Stomach (tissue), 4 donors: ENCODE results near the gene SEMA3A.

Experiments used
- CTCF ChIP-seq, 7 experiments: fragments of 450-650 bp in 4 of 7; fragments of 200-600 bp in 3 of 7; sonication (generic) in 3 of 7; IDR thresholded peaks; one replicate each; pipeline ENCODE4 v1.5.1; 2016 to 2019; ENCODE audit warnings: antibody characterized with exemption in 7 of 7, control low read depth in 2 of 7, mild to moderate bottlenecking in 1 of 7
- EP300 ChIP-seq: sonication (generic); formaldehyde crosslinking; IDR thresholded peaks from one replicate; pipeline ENCODE4 v1.6.1; 2017; ENCODE audit warnings: antibody characterized with exemption
- POLR2A ChIP-seq, 4 donors: fragments of 450-650 bp; IDR thresholded peaks; one replicate each; pipeline ENCODE4 v1.6.1; 2016; ENCODE audit warnings: antibody characterized with exemption in 4 of 4, control low read depth in 2 of 4, mild to moderate bottlenecking in 1 of 4, moderate library complexity in 1 of 4
- POLR2AphosphoS5 ChIP-seq, 3 donors: sonication (generic); formaldehyde crosslinking; IDR thresholded peaks; one replicate each; pipeline ENCODE4 v1.6.1; 2016; ENCODE audit warnings: antibody characterized with exemption in 3 of 3

- TF ChIP-seq CTCF (IDR thresholded peaks at IDR 0.05): no peak
- TF ChIP-seq POLR2AphosphoS5 (IDR thresholded peaks at IDR 0.05): no peak
- no peak for TF ChIP-seq EP300
- no peak for TF ChIP-seq POLR2A (IDR thresholded peaks at IDR 0.05)
These were observed 173.2 kb downstream of the SEMA3A start for GRCh38 chr7:84021292-84021908.
